C4-2B (cell line): ENCODE data around the gene UBL4B.

Source experiments
- H3K27ac ChIP-seq: fragments of 450-650 bp; 2 replicates; pipeline ENCODE4 v1.5.1; 2017
- CTCF ChIP-seq: fragments of 450-650 bp; conservative IDR thresholded peaks from 2 replicates; pipeline ENCODE4 v1.5.1; 2017; ENCODE audit warnings: mild to moderate bottlenecking
- ZFX ChIP-seq: fragments of 450-650 bp; IDR thresholded peaks from 2 replicates; pipeline ENCODE4 v1.6.1; 2017

UBL4B gene

GRCh38 chr1:110119843-110120242 is 7.6 kb downstream of the UBL4B start:
- no peak overlapping the region for H3K27ac ChIP-seq
- TF ChIP-seq ZFX (no peak), CTCF (no peak)

GRCh38 chr1:110120960-110121561 is 8.8 kb downstream of the UBL4B start:
- H3K27ac ChIP-seq, result no peak overlapping the region
- TF ChIP-seq ZFX, result no peak
- TF ChIP-seq CTCF, result no peak

GRCh38 chr1:110123224-110123623 is 11.0 kb downstream of the UBL4B start:
- H3K27ac ChIP-seq, result no peak overlapping the region
- TF ChIP-seq ZFX, result no peak
- TF ChIP-seq CTCF, result no peak

GRCh38 chr1:110125810-110126209 is 13.6 kb downstream of the UBL4B start:
- TF ChIP-seq ZFX (no peak), CTCF (no peak)
- no peak overlapping the region for H3K27ac ChIP-seq

- H3K27ac ChIP-seq, result no peak overlapping the region
- TF ChIP-seq CTCF (no peak), ZFX (no peak)
Observed at GRCh38 chr1:110130113-110130591, 17.9 kb downstream of the UBL4B start.

GRCh38 chr1:110130989-110131388 is 18.7 kb downstream of the UBL4B start:
- TF ChIP-seq CTCF, result no peak
- no peak for TF ChIP-seq ZFX
- no peak overlapping the region for H3K27ac ChIP-seq

GRCh38 chr1:110132682-110133081 is 20.4 kb downstream of the UBL4B start:
- H3K27ac ChIP-seq, result no peak overlapping the region
- TF ChIP-seq ZFX, result no peak

GRCh38 chr1:110133436-110133835 is 21.2 kb downstream of the UBL4B start:
- no peak overlapping the region for H3K27ac ChIP-seq
- TF ChIP-seq CTCF, result no peak
- no peak for TF ChIP-seq ZFX
